ENCODE measurements around the gene LSM14B.

LSM14B gene

DNA sequence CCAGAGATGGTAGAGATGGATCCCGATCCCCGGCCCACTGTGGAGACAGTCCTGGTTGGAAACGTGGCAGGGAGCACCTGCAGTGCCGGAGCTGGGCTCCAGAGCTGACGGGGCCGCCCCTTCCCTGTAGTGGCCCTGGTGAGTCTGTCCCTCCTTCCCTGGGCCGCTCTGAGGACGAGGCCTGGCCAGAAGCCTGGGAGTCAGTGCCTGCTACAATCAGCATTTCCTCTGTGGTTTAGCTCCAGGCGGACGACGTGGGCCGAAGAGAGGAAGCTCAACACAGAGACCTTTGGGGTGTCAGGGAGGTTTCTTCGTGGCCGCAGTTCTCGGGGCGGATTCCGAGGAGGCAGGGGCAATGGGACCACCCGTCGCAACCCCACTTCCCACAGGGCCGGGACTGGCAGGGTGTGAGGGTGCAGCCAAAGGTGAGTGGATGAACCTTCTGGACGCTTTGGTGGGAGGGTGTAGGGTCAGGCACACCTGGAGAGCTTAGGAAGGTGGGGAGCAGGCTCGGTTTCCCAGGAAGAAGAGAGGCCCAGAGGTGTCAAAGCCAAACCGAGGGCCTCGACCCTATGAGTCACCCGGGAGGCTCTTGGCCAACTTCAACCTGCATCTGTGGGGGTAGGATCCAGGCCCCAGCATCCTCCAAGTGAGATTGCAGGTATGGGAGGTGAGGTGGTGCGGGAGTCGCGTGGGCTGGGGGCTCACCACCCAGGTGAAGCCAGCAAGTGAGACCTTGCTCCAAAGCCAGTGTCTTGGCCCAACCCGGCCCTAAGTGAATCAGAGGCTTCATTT, 11.0 kb downstream of the LSM14B start:
- no peak for DNase-seq

DNA sequence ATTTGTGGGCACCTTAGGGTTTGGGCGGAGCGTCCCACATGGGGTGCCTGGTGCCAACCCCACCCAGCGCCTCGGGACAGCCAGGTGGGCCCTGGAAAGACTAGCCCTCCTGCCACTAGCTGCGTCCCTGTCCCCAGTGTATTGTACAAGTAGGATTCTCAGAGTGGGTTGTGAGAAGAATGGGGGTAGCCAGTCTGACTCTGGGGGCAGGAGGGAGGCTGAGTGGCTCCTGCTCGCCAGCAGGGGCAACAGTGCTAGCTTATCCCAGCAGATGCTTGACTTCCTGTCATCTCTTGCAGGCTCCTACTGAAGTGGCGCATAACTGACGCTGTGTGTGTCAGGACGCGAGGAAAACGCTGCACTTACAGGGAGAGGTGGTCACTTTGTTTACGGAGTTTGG, 11.6 kb downstream of the LSM14B start:
- DNase-seq: peak in 1 of 2 experiments; percentile 12

DNA sequence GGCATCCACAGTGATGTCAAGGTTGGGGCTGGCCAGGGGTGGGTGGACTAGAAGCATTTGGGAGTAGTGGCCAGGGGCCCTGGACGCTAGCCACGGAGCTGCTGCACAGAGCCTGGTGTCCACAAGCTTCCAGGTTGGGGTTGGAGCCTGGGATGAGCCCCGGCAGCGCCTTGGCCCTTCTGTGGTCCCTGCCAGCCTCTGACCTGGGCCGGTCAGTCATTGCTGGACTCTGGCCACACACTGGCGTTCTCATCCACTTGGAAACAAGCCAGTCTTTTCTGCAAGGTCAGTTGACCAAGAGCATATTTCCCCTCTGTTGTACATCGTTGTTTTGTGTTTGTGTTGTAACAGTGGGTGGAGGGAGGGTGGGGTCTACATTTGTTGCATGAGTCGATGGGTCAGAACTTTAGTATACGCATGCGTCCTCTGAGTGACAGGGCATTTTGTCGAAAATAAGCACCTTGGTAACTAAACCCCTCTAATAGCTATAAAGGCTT, 12.5 kb downstream of the LSM14B start:
- no peak for DNase-seq

DNA sequence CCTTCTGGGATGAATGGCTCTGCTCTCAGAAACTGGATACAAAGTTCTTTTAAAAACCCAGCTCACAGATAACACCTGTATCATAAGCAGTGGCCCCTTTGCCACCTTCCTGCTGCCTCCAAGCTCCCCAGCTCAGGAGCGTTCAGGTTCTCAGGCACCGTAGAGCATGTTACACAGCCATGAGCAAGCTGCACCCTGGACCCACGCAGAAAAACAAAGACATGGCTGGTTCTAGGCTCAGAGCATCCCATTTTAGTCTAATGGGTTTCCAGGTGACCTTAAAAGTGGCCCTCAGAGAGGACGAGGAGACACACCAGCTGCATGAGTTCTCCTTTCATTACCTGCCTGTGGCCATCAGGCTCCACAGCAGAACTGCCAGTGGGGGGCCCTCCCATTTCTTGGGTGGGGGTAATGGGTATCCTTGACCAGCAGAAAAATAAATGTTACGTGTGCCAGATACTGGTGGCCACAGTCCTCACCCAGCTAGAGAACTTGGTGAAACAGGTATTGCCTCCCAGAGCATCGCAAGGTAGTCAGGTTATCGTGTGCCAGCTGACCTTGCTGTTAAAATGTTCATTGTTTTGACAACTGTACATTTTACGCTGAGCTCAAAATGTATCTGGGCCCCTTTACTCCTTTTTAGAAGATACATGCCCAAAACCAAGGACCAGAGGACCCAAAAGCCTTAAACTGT, 13.4 kb downstream of the LSM14B start:
- DNase-seq: no peak

DNA sequence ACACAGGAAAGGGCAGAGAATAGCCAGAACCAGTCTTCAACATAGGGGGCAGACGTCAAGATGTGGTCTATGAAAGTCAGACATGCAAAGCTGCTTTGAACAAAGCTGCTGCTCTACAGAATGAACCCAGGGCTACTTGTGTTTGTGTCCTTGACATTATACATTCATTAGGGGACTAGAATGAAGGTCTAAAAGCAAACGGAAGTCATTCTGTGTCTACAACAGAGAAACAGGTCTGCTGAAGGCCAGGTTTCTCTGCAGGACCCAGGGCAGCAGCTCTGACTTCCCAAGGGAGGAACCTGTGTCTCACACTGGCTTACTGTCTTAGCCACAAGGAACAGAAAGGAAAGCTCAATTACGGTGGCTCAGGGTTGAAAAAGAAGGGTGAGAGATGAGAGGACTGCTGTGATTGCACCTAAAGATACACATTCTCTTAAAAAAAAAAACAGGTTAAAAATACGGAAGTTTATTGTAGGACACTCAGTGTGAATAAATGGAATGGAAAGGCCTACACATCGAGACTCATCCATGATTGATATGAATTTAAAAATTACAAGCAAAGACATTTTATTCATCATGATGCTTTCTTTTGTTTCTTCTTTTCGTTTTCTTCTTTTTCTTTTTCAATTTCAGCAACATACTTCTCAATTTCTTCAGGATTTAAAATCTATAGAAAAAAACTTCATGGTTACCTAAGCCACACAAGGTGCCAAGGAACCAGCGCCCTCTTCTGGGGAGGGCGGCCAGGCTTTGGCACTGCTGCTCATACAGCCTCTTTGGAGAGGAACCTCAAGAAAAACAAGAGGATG, 14.2 kb downstream of the LSM14B start:
- DNase-seq: peak; percentile 65 to 78

DNA sequence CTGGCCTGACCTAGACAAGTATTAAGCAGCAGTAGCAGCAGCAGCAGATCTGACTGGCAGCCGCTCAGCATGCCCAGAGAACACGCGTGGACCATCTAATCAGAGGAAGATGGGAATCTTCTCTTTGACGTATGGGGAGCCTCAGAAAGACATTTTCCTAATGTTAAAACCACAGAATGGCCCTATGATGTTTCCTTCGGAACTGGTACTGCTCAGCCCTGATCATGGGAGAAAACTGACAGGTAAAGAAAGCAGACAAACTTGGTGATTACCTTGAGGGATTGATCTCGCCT, 14.8 kb downstream of the LSM14B start:
- no peak for DNase-seq

DNA sequence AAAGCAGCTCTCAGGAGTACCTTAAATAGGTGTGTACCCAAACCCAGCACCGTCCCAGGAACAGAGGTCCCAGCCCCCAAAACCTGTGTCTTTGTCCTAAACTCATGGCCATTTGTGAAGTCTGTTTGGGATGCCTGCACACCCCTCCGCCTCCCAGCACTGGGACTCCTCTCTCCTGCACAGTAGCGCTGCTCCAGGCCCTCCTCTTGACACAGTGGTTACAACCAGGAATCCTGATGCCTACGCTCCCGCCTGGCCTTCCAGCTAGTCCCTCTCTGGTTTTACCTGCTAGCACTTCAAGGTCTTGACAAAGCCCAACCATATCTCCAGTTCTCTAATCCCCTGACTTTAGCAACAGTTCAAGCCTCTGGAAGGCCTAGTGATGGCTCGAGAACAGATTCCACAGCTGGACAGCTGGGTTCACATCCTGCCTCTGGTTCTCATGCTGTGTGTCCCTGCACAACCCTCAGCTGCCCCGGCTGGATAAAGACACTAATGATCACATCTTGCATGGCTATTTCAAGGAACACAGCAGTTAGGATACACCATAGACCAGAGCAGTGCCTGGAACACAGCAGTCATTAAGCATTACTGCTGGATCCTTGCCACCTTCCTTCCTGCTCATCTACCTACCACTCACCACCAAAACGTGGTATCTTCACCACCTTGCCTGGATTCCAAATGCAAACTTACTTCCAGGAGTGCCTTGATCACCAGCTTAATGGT, 15.4 kb downstream of the LSM14B start:
- DNase-seq: no peak

DNA sequence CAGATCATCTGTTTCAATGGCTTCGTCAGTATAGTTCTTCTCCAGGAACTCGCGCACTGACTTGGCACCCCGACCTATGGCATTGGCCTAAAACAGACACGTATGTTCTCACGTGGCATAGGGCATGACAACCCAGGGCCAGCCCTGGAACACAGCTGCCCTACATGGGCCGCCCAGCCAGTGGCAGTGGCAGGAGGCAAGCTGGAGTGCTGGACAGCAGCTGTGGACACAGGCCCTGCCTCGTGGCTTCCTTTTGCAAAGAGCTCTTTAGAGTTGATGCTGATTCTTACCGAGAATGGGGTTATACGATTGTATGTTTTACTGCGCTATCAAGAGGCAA, 15.9 kb downstream of the LSM14B start:
- DNase-seq: no peak

DNA sequence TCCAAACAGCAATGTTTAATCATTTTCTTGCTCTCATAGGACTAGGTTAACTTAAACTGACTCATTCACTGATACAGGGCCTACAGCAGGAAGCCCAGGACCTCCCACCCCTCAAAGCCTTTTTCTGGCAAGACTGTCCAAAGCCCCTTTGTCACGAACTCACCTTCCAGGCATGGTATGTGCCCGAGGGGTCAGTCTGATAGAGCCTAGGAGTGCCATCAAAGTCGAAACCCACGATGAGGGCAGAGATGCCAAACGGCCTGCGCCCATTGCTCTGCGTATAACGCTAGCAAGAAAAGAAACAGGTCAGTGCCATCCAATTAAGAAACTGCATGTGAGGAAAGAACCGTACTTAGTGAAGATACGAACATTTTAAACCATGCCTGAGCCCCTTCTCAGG, 16.6 kb downstream of the LSM14B start:
- DNase-seq: no peak

DNA sequence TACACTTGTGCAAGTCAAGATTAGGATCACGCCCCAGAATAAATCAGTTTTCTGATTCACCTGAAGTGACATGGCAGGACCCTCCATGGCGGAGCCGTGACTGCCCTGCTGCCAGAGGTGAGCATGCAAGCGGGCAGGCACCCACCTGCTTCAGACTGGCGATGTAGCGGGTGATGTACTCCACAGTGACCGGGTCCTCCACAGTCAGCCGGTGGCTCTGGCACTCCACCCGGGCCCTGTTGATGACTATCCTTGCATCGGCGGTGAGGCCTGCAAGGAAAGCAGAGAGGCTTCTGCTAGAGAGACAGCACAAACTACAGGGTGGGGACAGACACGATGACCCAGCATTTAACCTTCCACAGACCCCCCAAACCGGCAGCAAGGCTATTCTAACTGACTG, 17.4 kb downstream of the LSM14B start:
- DNase-seq: no peak

DNA sequence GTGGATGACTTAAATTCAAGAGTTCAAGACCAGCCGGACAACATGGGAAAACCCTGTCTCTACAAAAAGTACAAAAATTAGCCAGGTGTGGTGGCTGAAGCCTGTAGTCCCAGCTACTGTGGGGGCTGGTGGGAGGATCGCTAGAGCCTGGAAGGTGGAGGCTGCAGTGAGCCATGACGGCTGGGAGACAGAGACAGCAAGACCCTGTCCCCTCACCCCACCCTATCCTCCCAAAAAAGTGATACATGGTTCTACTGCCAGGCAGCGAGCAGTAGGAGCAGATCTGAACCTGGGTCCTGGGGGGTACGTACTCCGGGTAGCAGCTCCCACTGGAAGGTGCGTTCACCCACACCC, 18.7 kb downstream of the LSM14B start:
- no peak for DNase-seq

DNA sequence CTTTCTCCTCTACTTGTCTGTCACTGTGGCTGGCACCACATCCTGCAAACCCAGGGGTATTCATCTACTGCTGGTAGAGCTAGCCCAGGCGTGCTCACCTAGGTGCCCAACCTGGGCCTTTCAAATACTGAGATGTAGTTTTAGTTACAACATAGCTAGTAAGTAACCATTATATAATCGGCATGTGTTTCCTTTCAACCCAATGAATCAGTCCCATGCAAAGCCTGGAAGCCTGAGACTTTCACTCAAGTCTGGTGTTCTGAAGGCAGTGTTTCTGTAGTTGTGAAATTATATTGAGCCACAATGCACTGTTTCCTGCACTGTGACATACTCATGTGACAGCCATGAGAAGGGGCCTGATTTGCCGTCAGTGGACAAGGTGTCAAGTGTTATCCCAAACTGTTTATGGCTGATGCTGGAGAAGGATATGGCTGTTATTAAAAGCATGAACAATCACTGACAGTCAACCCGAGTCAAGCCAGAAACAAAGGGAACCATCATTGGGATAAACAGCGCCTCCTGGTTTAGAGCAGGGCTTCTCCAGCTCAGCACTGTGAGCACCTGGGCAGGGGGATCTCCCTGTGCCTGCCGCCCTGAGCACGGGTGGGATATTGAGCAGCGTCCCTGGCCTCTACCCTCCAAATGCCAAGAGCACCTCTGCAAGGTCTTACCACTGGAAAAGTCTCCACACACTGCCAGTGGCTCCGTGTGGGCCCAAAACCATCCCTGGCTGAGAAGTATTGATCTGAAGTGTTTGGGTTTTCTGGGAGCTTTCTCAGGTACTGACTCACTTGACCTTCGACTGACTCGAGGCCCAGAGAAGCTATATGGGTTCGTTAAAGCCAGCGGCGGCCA, 19.3 kb downstream of the LSM14B start:
- peak in 1 of 2 experiments; percentile 39 for DNase-seq

DNA sequence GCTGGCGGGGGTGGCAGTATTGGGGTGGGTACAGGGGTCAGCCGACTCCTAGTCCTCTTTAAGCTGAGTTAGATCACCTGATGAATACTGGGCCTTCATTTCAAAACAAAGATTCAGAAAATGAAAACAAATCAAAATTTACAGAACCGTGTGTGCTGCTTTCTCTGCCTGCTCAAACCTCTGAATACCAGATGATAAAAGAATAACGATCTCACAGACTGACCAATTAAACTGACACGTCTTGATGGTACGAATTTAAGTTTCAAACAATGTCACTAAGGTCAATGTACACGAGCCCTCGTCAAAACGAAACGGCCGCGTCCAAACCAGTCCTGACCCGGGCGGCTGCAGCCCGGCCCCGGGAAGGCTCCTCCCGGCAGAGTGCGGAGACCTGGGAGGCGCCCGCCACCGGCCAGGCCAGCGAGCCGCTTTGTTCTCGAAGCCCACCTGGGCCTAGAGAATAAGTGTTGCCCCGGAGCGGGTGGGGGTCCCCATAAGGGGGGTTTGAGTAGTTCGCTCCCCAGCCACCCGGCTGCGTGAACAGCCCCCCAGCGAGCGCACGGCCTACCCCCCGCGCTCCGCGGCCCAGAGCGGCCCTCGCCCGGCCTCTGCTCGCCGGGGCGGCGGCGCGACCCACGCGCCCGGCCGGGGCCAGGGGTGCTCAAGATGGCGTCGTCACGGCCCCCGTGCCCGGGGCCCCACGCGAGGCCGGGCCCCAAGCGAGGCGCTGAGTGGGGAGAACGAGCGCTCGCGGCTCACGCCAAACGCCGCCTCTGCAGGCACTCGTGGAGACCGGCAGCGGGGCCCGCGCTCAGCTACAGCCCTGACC, 20.2 kb downstream of the LSM14B start:
- no peak for DNase-seq

DNA sequence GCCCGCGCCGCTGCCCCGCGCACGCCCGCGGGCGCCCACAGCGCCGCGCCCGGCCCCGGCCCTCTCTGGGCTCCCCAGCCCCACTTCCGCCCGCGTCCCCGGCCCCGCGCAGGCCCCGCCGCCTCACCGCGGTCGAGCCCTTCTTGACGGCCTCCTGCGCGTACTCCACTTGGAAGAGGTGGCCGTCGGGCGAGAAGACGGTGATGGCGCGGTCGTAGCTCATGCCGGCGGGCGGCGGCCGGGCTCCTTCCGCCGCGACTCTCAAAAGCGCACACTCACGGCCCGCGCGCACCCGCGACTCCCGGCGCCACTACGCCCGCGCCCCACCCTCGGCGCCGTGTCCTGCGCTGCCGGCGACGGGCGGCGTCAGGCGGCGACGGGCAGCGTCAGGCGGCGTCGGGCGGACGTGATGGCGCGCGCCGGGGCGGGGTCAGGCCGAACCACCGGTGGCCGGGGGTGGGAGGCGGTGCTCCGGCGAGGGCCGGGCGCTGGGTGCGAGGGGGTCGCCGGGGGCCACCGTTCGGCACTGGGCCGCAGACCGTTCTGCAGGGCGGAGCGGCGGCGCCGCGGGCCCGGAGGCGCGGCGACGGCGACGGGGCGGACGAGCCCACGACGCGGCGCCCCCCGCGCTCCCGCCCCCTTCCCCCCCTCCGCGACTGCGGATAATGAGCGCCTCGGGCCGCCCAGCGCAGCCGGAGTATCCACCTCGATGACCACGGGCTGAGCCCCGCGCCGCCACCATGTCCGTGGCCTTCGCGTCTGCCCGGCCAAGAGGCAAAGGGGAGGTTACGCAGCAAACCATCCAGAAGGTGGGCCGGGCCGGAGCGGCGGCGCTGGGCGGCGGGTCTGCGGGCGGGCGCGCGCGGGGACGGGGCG, 21.0 kb downstream of the LSM14B start, which contains the start of the genes PSMA7 and SS18L1:
TSS of gene PSMA7 (minus strand) at position 314 of the 876 bp plus-strand sequence. CDS start at position 223, 91 bp downstream.
TSS of gene SS18L1 (plus strand) at position 689 of the 876 bp plus-strand sequence. CDS start at position 741, 52 bp downstream.
- DNase-seq: peak; percentile 84 to 96

DNA sequence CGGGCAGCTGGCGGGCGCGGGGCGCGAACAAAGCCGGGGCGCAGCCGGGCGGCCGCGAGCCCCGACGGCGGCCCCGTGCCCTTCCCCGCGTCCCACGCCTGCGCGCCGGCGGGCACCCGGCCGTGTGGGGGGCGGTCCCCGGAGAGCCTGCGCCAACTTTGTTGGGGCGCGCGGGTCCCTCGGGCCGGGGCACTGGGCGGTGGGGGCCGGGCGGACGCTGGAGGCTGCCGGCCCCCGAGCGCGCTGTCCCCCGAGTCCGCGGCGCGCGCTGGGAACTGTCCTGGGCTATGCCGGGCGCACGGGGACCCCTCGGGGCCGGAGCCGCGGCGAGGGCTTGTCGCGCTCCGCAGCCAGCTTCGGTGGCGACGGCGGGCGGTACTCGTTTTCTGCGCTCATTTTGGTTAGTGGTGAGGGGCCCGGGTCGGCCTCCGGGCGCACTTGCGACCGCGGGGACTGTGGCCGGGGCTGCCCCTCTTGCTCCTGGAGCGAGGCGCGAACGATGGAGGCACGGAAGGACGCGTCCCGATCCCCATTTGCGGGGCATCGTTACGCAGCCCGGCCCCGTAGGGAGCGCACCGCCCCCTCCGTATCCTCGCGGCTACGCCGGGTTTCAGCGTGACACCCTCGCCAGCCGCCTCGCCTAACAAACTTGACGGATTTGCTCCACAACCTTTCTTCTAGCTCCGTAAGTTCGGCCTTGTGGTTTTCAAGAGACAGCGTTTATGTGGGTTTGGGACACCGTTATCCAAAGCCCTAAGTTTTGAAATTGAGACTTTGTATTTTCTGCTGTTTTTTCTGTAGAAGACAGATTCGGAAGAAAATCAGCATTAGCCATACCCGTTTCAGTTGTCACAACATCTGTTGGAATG, 21.9 kb downstream of the LSM14B start:
- DNase-seq: peak; percentile 43 to 58

DNA sequence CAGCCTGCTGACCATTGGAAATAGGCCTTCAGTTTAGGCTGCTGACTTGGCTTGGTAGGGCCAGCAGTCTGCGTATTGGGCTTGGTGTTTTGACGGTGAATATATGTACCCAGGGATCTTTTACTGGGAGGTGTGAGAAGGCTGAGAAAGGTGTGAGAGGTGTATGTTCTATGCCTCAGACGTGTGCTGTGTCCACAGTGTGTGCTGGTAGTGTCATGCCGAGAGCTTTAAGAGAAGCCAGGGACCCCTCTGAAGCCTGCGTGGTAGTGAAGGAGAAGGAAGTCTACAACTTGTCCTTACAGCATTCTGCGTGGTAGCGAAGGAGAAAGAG, 23.4 kb downstream of the LSM14B start:
- no peak for DNase-seq

DNA sequence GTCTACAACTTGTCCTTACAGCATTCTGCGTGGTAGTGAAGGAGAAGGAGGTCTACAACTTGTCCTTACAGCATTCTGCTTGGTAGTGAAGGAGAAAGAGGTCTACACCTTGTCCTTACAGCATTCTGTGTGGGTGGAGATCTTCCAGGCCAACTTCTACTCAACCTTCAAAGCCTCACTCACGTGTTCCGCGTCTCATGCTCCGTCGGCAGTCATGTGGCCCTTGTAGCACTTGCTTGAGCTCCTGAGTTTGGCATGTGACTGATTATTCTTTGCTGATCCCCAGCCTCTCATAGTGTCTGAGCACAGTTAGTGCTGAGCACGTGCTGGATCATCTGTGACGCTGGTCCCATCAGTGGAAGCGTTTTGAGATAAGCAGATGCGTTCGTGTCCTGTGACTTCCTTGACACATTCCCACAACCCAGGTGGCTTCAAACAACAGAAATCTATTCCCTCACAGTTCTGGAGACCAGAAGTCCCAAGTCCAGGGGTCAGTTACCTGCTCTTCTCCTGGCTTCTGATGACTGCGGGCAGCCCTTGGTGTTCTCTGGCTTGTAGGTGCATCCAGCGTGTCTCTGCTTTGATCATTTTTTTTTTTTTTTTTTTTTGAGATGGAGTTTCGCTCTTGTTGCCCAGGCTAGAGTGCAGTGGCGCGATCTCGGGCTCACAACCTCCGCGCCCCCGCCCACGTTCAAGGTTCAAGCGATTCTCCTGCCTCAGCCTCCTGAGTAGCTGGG, 23.9 kb downstream of the LSM14B start:
- no peak for DNase-seq

DNA sequence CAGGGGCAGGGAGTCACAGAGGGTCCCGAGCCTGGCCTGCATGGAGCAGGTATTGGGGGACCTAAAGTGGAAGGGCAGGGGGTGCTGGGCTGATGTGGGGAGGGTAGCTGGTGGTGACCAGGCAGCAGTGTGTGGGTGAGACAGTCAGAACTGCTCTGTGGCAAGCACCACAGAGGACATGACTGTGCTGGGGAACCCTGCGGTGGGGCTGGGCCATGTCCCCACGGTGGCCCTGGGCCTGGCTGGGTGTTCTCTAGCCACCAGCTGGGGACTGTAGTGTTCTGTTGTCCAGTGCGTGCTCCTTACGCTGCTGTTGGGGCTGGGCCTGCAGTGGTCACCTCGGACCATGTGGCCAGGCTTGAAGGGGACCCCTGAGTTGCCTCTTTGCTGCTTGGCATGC, 24.9 kb downstream of the LSM14B start:
- DNase-seq: no peak

All from SHP77 (cell line).